ENCODE results near the gene NRIP3. TPM values are rescaled to one million over a fixed set of nuclear protein-coding genes. Genes with fewer than 3 reads are reported as not detected.

The NRIP3 gene
- total and polyA plus RNA-seq, 9 of the 15 experiments (the other 6 are each of a cell fraction or from before 2014, with no cell fraction given) = 4.4 to 18.7 (median 11.6) TPM

- intact Hi-C loops (cut with micrococcal nuclease) = no loop called here
- Histone ChIP-seq H3K9ac (ENCODE audit: insufficient read depth in 1 of 2, low read depth in 2 of 2, low read length in 2 of 2) (no peak overlapping the region), H3K27me3 (ENCODE audit: control insufficient read depth in 2 of 2, insufficient read depth in 2 of 2, low read length in 2 of 2) (peaks cover 28 to 66% of the 10 kb centered on the region in 2 experiments), H4K20me1 (replicated peaks; ENCODE audit: control insufficient read depth, insufficient read depth, low read length) (no peaks in the 10 kb centered on the region; the same call in 1 of the 2 replicates), H3K9me1 (ENCODE audit: control insufficient read depth, insufficient read depth, low read length) (no peaks in the 10 kb centered on the region), H3K27ac (ENCODE audit: extremely low read depth, low read depth, low read length) (no peak overlapping the region; the same call in 2 of the 3 replicates), H2AFZ (ENCODE audit: low read depth, low read length) (no peak overlapping the region), H3K4me2 (ENCODE audit: insufficient read depth, low read length) (no peak overlapping the region), H3K4me3 (no peak overlapping the region), H3K9me3 (replicated peaks; ENCODE audit: control insufficient read depth, insufficient read depth, low read depth, low read length) (no peaks in the 10 kb centered on the region), H3K4me1 (replicated peaks in 1 of 2; ENCODE audit: control insufficient read depth in 2 of 2, insufficient read depth in 2 of 2, low read length in 2 of 2) (no peaks in the 10 kb centered on the region), H3K36me3 (ENCODE audit: control insufficient read depth, insufficient read depth, low read length) (no peaks in the 10 kb centered on the region), H3K79me2 (ENCODE audit: control insufficient read depth, insufficient read depth, low read length) (no peaks in the 10 kb centered on the region)
- FAIRE-seq (no peak), DNase-seq (ENCODE audit: extremely low read depth in 1 of 4, low spot score in 3 of 4) (no peak), ATAC-seq (no peak)
- no TSS peak for BruUV-seq (replicated peaks)
- WGBS (ENCODE audit: insufficient coverage, low coverage, missing lambda C conversion rate) = 3% methylated on average over 9 of the region's 9 CpGs
- ChIA-PET CTCF (ENCODE audit: low intra/inter-chr PET ratio) (no interaction called here), POLR2A (interaction anchor here (0.6 kb wide), 2 partner anchors 20 to 64 kb away, joined by 3 read pairs; no protein-coding TSS in a partner anchor)
- in situ Hi-C loops (cut with MboI) = no loop called here
- TF ChIP-seq SNAPC5 (CRISPR knock-in tag; IDR thresholded peaks at IDR 0.05) = no peak
These were observed 21.5 kb upstream of the NRIP3 start for GRCh38 chr11:9025101-9025850.

- no peak overlapping the region for H2AFZ ChIP-seq (ENCODE audit: low read depth, low read length)
- in situ Hi-C loops (cut with MboI) (no loop called here), intact Hi-C loops (cut with micrococcal nuclease) (no loop called here)
- 2% methylated on average over 9 of the region's 9 CpGs for WGBS (ENCODE audit: insufficient coverage, low coverage, missing lambda C conversion rate)
- H3K4me2 ChIP-seq (ENCODE audit: insufficient read depth, low read length) = no peak overlapping the region
- H3K27me3 ChIP-seq (ENCODE audit: control insufficient read depth in 2 of 2, insufficient read depth in 2 of 2, low read length in 2 of 2) = peaks cover 23 to 62% of the 10 kb centered on the region in 2 experiments
- no peaks in the 10 kb centered on the region for H3K9me1 ChIP-seq (ENCODE audit: control insufficient read depth, insufficient read depth, low read length)
- no peak for FAIRE-seq
- ChIA-PET POLR2A (interaction anchor here (0.6 to 1.7 kb wide), 5 partner anchors 8 to 246 kb away, joined by 3 to 7 read pairs (median 4); no protein-coding TSS in a partner anchor), CTCF (ENCODE audit: low intra/inter-chr PET ratio) (no interaction called here)
- no peak overlapping the region for H3K4me3 ChIP-seq
- ATAC-seq = no peak
- no peaks in the 10 kb centered on the region for H3K79me2 ChIP-seq (ENCODE audit: control insufficient read depth, insufficient read depth, low read length)
- H3K9me3 ChIP-seq (replicated peaks; ENCODE audit: control insufficient read depth, insufficient read depth, low read depth, low read length) = peaks cover 4% of the 10 kb centered on the region; the same call in 1 of the 2 replicates
- no peak for DNase-seq (ENCODE audit: extremely low read depth in 1 of 4, low spot score in 3 of 4)
- no peak overlapping the region for H3K27ac ChIP-seq (ENCODE audit: extremely low read depth, low read depth, low read length)
- H3K9ac ChIP-seq (ENCODE audit: insufficient read depth in 1 of 2, low read depth in 2 of 2, low read length in 2 of 2) = no peak overlapping the region
- H3K36me3 ChIP-seq (ENCODE audit: control insufficient read depth, insufficient read depth, low read length) = no peaks in the 10 kb centered on the region
- no TSS peak for BruUV-seq (replicated peaks)
- no peaks in the 10 kb centered on the region for H3K4me1 ChIP-seq (replicated peaks in 1 of 2; ENCODE audit: control insufficient read depth in 2 of 2, insufficient read depth in 2 of 2, low read length in 2 of 2)
- H4K20me1 ChIP-seq (replicated peaks; ENCODE audit: control insufficient read depth, insufficient read depth, low read length) = no peaks in the 10 kb centered on the region; the same call in 1 of the 2 replicates
- TF ChIP-seq ZNF668 (CRISPR knock-in tag; IDR thresholded peaks at IDR 0.05) (no peak), SMARCA4 (IDR thresholded peaks at IDR 0.05) (no peak), GATAD2B (IDR thresholded peaks at IDR 0.05; ENCODE audit: borderline replicate concordance) (no peak), EWSR1 (IDR thresholded peaks at IDR 0.05; ENCODE audit: borderline replicate concordance, low read depth, partially characterized antibody) (no peak), KAT8 (IDR thresholded peaks at IDR 0.05; ENCODE audit: low read depth) (no peak), TSC22D4 (tag; IDR thresholded peaks at IDR 0.05) (no peak), CUX1 (CRISPR knock-in tag; IDR thresholded peaks at IDR 0.05) (no peak), ZFPM2 (CRISPR knock-in tag; IDR thresholded peaks at IDR 0.05) (no peak)
These were observed 19.3 kb upstream of the NRIP3 start for GRCh38 chr11:9022961-9023680.

Measured in K562 (cell line).